T-helper 17 cell (primary cell): Measurements from ENCODE around the gene CLDN2. TPM values are rescaled to one million over a fixed set of nuclear protein-coding genes. Genes with fewer than 3 reads are reported as not detected.
"Not testable (repeated sequence)": the region's sequence is repeated elsewhere in the genome, so short reads cannot be mapped to it uniquely, and the experiment has no call there.

Source experiments
- ATAC-seq: fragments of 150-1000 bp; cut with Tn5 transposase; 2 replicates; pipeline ENCODE4 v1.10.0; 2021; ENCODE audit warnings: mild to moderate bottlenecking, moderate library complexity
- DNase-seq, 3 donors: peaks; one replicate each; pipeline versions ENCODE4 v3.0.0 to v3.0.0-alpha.2; 2020 to 2021
- H3K9me3 ChIP-seq: one replicate; pipeline ENCODE4 v1.7.0; 2013; ENCODE audit warnings: low read length, mild to moderate bottlenecking; ENCODE audit not compliant: control insufficient read depth, poor library complexity, severe bottlenecking
- H3K27ac Mint-ChIP-seq: one replicate; pipeline ENCODE4 v1.8.0; 2022; ENCODE audit warnings: mild to moderate bottlenecking, moderate library complexity, mixed read lengths
- H3K27me3 Mint-ChIP-seq: one replicate; pipeline ENCODE4 v1.8.0; 2022; ENCODE audit warnings: mixed read lengths
- H3K36me3 Mint-ChIP-seq: one replicate; pipeline ENCODE4 v1.8.0; 2022; ENCODE audit warnings: low read depth, mixed read lengths
- H3K4me1 Mint-ChIP-seq: one replicate; pipeline ENCODE4 v1.8.0; 2022; ENCODE audit warnings: mild to moderate bottlenecking, mixed read lengths
- H3K4me3 Mint-ChIP-seq: one replicate; pipeline ENCODE4 v1.8.0; 2022; ENCODE audit warnings: mild to moderate bottlenecking, moderate library complexity, mixed read lengths
- total RNA-seq, 4 donors: library from RNA in 2 of 4; stranded (reverse) in 2 of 4; gene quantifications; one replicate each; pipeline ENCODE4 v1.2.3 and lab custom pipeline; 2022 to 2026

Gene CLDN2
- total RNA-seq, 2 donors from 2014 or later: not detected

GRCh38 chrX:106952988-106953387 lies 32.8 kb downstream of the CLDN2 start:
- ATAC-seq (no peak), DNase-seq (no peak)
- H3K4me3 Mint-ChIP-seq: no peak overlapping the region

GRCh38 chrX:106954041-106954440 lies 33.8 kb downstream of the CLDN2 start:
- no peak for ATAC-seq
- no peak overlapping the region for H3K4me3 Mint-ChIP-seq
- DNase-seq: no peak
- H3K9me3 ChIP-seq: no peaks in the 10 kb centered on the region
- no peaks in the 10 kb centered on the region for H3K4me1 Mint-ChIP-seq
- H3K27ac Mint-ChIP-seq: no peak overlapping the region
- H3K36me3 Mint-ChIP-seq: no peaks in the 10 kb centered on the region
- no peaks in the 10 kb centered on the region for H3K27me3 Mint-ChIP-seq

More at GRCh38 chrX:106952988-106953387, 32.8 kb downstream of the CLDN2 start:
- no peaks in the 10 kb centered on the region for H3K36me3 Mint-ChIP-seq
- H3K4me1 Mint-ChIP-seq: no peaks in the 10 kb centered on the region
- H3K27ac Mint-ChIP-seq: no peak overlapping the region
- H3K27me3 Mint-ChIP-seq: no peaks in the 10 kb centered on the region
- H3K9me3 ChIP-seq: no peaks in the 10 kb centered on the region

- Mint-ChIP-seq H3K4me1 (no peaks in the 10 kb centered on the region), H3K36me3 (no peaks in the 10 kb centered on the region), H3K27ac (peak overlapping the region; percentile 47), H3K4me3 (no peak overlapping the region), H3K27me3 (no peaks in the 10 kb centered on the region)
- ATAC-seq (no peak), DNase-seq (no peak)
- no peaks in the 10 kb centered on the region for H3K9me3 ChIP-seq
Observed at GRCh38 chrX:106955004-106955772, 35.0 kb downstream of the CLDN2 start.

GRCh38 chrX:106957856-106958255 lies 37.7 kb downstream of the CLDN2 start:
- no peaks in the 10 kb centered on the region for H3K27me3 Mint-ChIP-seq
- ATAC-seq: no peak
- no peaks in the 10 kb centered on the region for H3K9me3 ChIP-seq
- no peaks in the 10 kb centered on the region for H3K36me3 Mint-ChIP-seq
- H3K4me1 Mint-ChIP-seq: no peaks in the 10 kb centered on the region
- H3K4me3 Mint-ChIP-seq: no peak overlapping the region
- no peak overlapping the region for H3K27ac Mint-ChIP-seq
- DNase-seq: no peak

GRCh38 chrX:106959901-106960300 lies 39.7 kb downstream of the CLDN2 start:
- Mint-ChIP-seq H3K36me3 (peaks cover 2% of the 10 kb centered on the region), H3K27me3 (no peaks in the 10 kb centered on the region), H3K4me1 (no peaks in the 10 kb centered on the region), H3K27ac (no peak overlapping the region), H3K4me3 (no peak overlapping the region)
- no peak for ATAC-seq
- no peak for DNase-seq
- no peaks in the 10 kb centered on the region for H3K9me3 ChIP-seq

GRCh38 chrX:106963111-106963510 lies 42.9 kb downstream of the CLDN2 start:
- H3K4me3 Mint-ChIP-seq: no peak overlapping the region
- no peaks in the 10 kb centered on the region for H3K9me3 ChIP-seq
- H3K36me3 Mint-ChIP-seq: peaks cover 4% of the 10 kb centered on the region
- no peak for ATAC-seq
- DNase-seq: no peak
- H3K27ac Mint-ChIP-seq: no peak overlapping the region
- H3K4me1 Mint-ChIP-seq: no peaks in the 10 kb centered on the region
- no peaks in the 10 kb centered on the region for H3K27me3 Mint-ChIP-seq

- H3K36me3 Mint-ChIP-seq: peaks cover 4% of the 10 kb centered on the region
- no peak for ATAC-seq
- H3K4me1 Mint-ChIP-seq: no peaks in the 10 kb centered on the region
- no peaks in the 10 kb centered on the region for H3K9me3 ChIP-seq
- H3K4me3 Mint-ChIP-seq: no peak overlapping the region
- H3K27ac Mint-ChIP-seq: no peak overlapping the region
- H3K27me3 Mint-ChIP-seq: no peaks in the 10 kb centered on the region
- DNase-seq: no peak
Observed at GRCh38 chrX:106964290-106964689, 44.1 kb downstream of the CLDN2 start.

- not testable (repeated sequence) for H3K9me3 ChIP-seq, H3K4me1 Mint-ChIP-seq, DNase-seq, H3K36me3 Mint-ChIP-seq, H3K4me3 Mint-ChIP-seq, H3K27me3 Mint-ChIP-seq, ATAC-seq, H3K27ac Mint-ChIP-seq
Observed at GRCh38 chrX:106966547-106966946, 46.3 kb downstream of the CLDN2 start.

- Mint-ChIP-seq H3K4me1 (no peaks in the 10 kb centered on the region), H3K27me3 (no peaks in the 10 kb centered on the region), H3K27ac (no peak overlapping the region), H3K4me3 (no peak overlapping the region), H3K36me3 (peaks cover 4% of the 10 kb centered on the region)
- no peak for DNase-seq
- ATAC-seq: no peak
- no peaks in the 10 kb centered on the region for H3K9me3 ChIP-seq
Observed at GRCh38 chrX:106972896-106973295, 52.7 kb downstream of the CLDN2 start.

- H3K27ac Mint-ChIP-seq: no peak overlapping the region
- H3K4me3 Mint-ChIP-seq: no peak overlapping the region
- no peaks in the 10 kb centered on the region for H3K4me1 Mint-ChIP-seq
- ATAC-seq: no peak
- H3K36me3 Mint-ChIP-seq: peaks cover 4% of the 10 kb centered on the region
- H3K9me3 ChIP-seq: no peaks in the 10 kb centered on the region
- DNase-seq: no peak
- H3K27me3 Mint-ChIP-seq: no peaks in the 10 kb centered on the region
Observed at GRCh38 chrX:106973433-106974149, 53.4 kb downstream of the CLDN2 start.

- H3K9me3 ChIP-seq: no peaks in the 10 kb centered on the region
- H3K27ac Mint-ChIP-seq: no peak overlapping the region
- no peak overlapping the region for H3K4me3 Mint-ChIP-seq
- H3K27me3 Mint-ChIP-seq: no peaks in the 10 kb centered on the region
- ATAC-seq: no peak
- H3K36me3 Mint-ChIP-seq: peaks cover 4% of the 10 kb centered on the region
- no peak for DNase-seq
- H3K4me1 Mint-ChIP-seq: no peaks in the 10 kb centered on the region
Observed at GRCh38 chrX:106976416-106976815, 56.2 kb downstream of the CLDN2 start.
